HepG2 (cell line): Measurements from ENCODE around the gene TMEM44. TPM values are rescaled to one million over a fixed set of nuclear protein-coding genes. Genes with fewer than 3 reads are reported as not detected.

ENCODE experiments used
- ATAC-seq: fragments of 200-7000 bp; cut with Tn5 transposase; 3 replicates; pipeline ENCODE4 v1.9.1; 2020; ENCODE audit warnings: mild to moderate bottlenecking, moderate library complexity
- BruUV-seq: library from RNA; stranded (reverse); fragments of 400-500 nt; replicated peaks from 2 replicates; lab custom pipeline; 2021; lab: Mats Ljungman, UMichigan
- CTCF ChIA-PET: fragments of 300-600 bp; formaldehyde crosslinking; extraction: SDS; loops from one replicate; lab custom pipeline; 2021; ENCODE audit warnings: low total read pairs, inconsistent platforms, low intra/inter-chr PET ratio; lab: Yijun Ruan, JAX
- POLR2A ChIA-PET: fragments of 350-600 bp; sonication (Branson Sonifier 250); formaldehyde crosslinking; loops from one replicate; lab custom pipeline; 2020; ENCODE audit warnings: antibody characterized with exemption, inconsistent platforms; lab: Yijun Ruan, JAX
- DNase-seq: peaks from one replicate; pipeline ENCODE4 v3.0.0-alpha.2; 2015; ENCODE audit warnings: low spot score
- FAIRE-seq: peaks from 3 replicates; lab custom pipeline; 2011; peaks lifted over from hg19 to GRCh38; lab: Jason Lieb, UNC
- H2AFZ ChIP-seq: one replicate; pipeline ENCODE4 v1.6.1; 2011; ENCODE audit warnings: low read length, inconsistent platforms
- H3K27ac ChIP-seq: fragments of 300-600 bp; 3 replicates; pipeline ENCODE4 v1.8.0; 2011; ENCODE audit warnings: mixed run types, mild to moderate bottlenecking, mixed read lengths, low read length, inconsistent platforms; ENCODE audit not compliant: insufficient read depth; ENCODE audit errors: extremely low read length
- H3K27me3 ChIP-seq, 2 experiments: fragments of 200-600 bp in 1 of 2; 2 replicates in 1 of 2; 3 replicates in 1 of 2; pipeline versions ENCODE4 v1.6.0 to v1.8.0; 2011; ENCODE audit warnings: low read length in 2 of 2, mild to moderate bottlenecking in 2 of 2, moderate library complexity in 2 of 2, inconsistent platforms in 1 of 2; ENCODE audit not compliant: insufficient read depth in 2 of 2, control insufficient read depth in 1 of 2
- H3K36me3 ChIP-seq, 2 experiments: fragments of 200-600 bp in 1 of 2; replicated peaks in 1 of 2; 2 replicates in 1 of 2; 3 replicates in 1 of 2; pipeline versions ENCODE4 v1.5.1 to v1.8.0; 2011; ENCODE audit warnings: low read length in 2 of 2, inconsistent platforms in 1 of 2; ENCODE audit not compliant: insufficient read depth in 2 of 2, control insufficient read depth in 1 of 2
- H3K4me1 ChIP-seq: 2 replicates; pipeline ENCODE4 v1.5.1; 2012; ENCODE audit warnings: low read length, inconsistent platforms; ENCODE audit not compliant: insufficient read depth
- H3K4me2 ChIP-seq: 2 replicates; pipeline ENCODE4 v1.6.0; 2011; ENCODE audit warnings: low read depth, low read length, inconsistent platforms
- H3K4me3 ChIP-seq, 3 experiments: fragments of 200-600 bp in 1 of 3; sonication (generic), shearing (Covaris generic) in 1 of 3; replicated peaks in 1 of 3; 2 replicates each; pipeline ENCODE4 v1.5.1; 2011 to 2016; ENCODE audit warnings: low read length in 3 of 3, inconsistent platforms in 2 of 3, low read depth in 2 of 3, mild to moderate bottlenecking in 2 of 3, control low read depth in 1 of 3, mixed read lengths in 1 of 3; ENCODE audit not compliant: insufficient read depth in 1 of 3
- H3K79me2 ChIP-seq: one replicate; pipeline ENCODE4 v1.6.1; 2011; ENCODE audit warnings: low read length, inconsistent platforms; ENCODE audit not compliant: insufficient read depth
- H3K9ac ChIP-seq: 2 replicates; pipeline ENCODE4 v1.6.0; 2011; ENCODE audit warnings: mild to moderate bottlenecking, low read depth, low read length, inconsistent platforms; ENCODE audit not compliant: insufficient read depth
- H3K9me3 ChIP-seq: 2 replicates; pipeline ENCODE4 v1.5.1; 2012; ENCODE audit warnings: mild to moderate bottlenecking, low read length
- H4K20me1 ChIP-seq: 2 replicates; pipeline ENCODE4 v1.6.0; 2011; ENCODE audit warnings: inconsistent platforms, mild to moderate bottlenecking, low read length, moderate library complexity; ENCODE audit not compliant: insufficient read depth
- NR2F1 ChIP-seq, 2 experiments: fragments of 450-650 bp in 1 of 2; formaldehyde crosslinking in 1 of 2; IDR thresholded peaks; 2 replicates each; pipeline versions ENCODE4 v1.5.0 to v1.6.1; 2016 to 2020; ENCODE audit warnings: mild to moderate bottlenecking in 1 of 2, missing compliant biosample characterization in 1 of 2, missing genetic modification reagents in 1 of 2, moderate library complexity in 1 of 2
- RBFOX2 ChIP-seq: fragments of 200-400 bp; formaldehyde crosslinking; IDR thresholded peaks from 2 replicates; pipeline ENCODE4 v1.6.1; 2017; ENCODE audit warnings: low read depth, mild to moderate bottlenecking, low read length
- U2AF2 ChIP-seq: fragments of 200-400 bp; formaldehyde crosslinking; IDR thresholded peaks from 2 replicates; pipeline ENCODE4 v1.6.1; 2017; ENCODE audit warnings: low read depth, mild to moderate bottlenecking, low read length
- USF2 ChIP-seq, 2 experiments: sonication (generic) in 1 of 2; formaldehyde crosslinking in 1 of 2; IDR thresholded peaks; 2 replicates each; pipeline versions ENCODE4 v1.5.1 to v1.6.1; 2011 to 2020; ENCODE audit warnings: borderline replicate concordance in 1 of 2, low read depth in 1 of 2, low read length in 1 of 2, mild to moderate bottlenecking in 1 of 2, missing genetic modification reagents in 1 of 2, moderate library complexity in 1 of 2
- WIZ ChIP-seq: sonication (generic); formaldehyde crosslinking; IDR thresholded peaks from 2 replicates; pipeline ENCODE4 v1.5.1; 2020; ENCODE audit warnings: mild to moderate bottlenecking, missing genetic modification reagents
- ZBTB33 ChIP-seq: sonication (generic); formaldehyde crosslinking; IDR thresholded peaks from 2 replicates; pipeline ENCODE4 v1.4.0; 2020; ENCODE audit warnings: missing genetic modification reagents
- ZNF670 ChIP-seq: sonication (generic); formaldehyde crosslinking; IDR thresholded peaks from 2 replicates; pipeline ENCODE4 v1.8.0; 2022; ENCODE audit warnings: mild to moderate bottlenecking, missing genetic modification reagents, borderline replicate concordance
- WGBS: methylation state at CpG from one replicate; pipeline ENCODE4 v1.1.6; 2017; ENCODE audit warnings: low lambda C conversion rate; 5-methylcytosine and 5-hydroxymethylcytosine counted together
- in situ Hi-C: cut with HindIII; loops from 2 replicates; pipeline ENCODE4 v1.10.0; 2017; ENCODE audit warnings: low pct_unique_long_range_greater_than_20kb; ENCODE audit not compliant: extremely low pct_ligation_motif_present
- intact Hi-C: fragments of 100-400 bp; cut with micrococcal nuclease; formaldehyde crosslinking; loops from one replicate; pipeline ENCODE4 v1.10.0; 2022; ENCODE audit not compliant: unreplicated experiment
- polyA plus RNA-seq, 8 experiments: library from polyadenylated mRNA; depleted of rRNA in 3 of 8; stranded (reverse) in 7 of 8; unstranded in 1 of 8; fragments of >200 nt; fragmentation: Illumina TruSeq in 4 of 8; extraction: Trizol in 4 of 8; gene quantifications; 2 replicates each; pipeline versions ENCODE4 v1.2.1 to v1.2.3, GENCODE V29; 2011 to 2016; ENCODE audit warnings: low read depth in 4 of 8, missing spikeins in 1 of 8, mixed read lengths in 1 of 8; ENCODE audit not compliant: insufficient read depth in 1 of 8
- total RNA-seq, 5 experiments: library from RNA; depleted of rRNA; stranded (reverse); fragments of >200 nt; fragmentation: Illumina TruSeq; extraction: Trizol; gene quantifications; 2 replicates each; pipeline ENCODE4 v1.2.3, GENCODE V29; 2016; ENCODE audit warnings: low read depth in 1 of 5

Gene TMEM44
- total and polyA plus RNA-seq, 2 of the 13 experiments (the other 11 are each of a cell fraction or from before 2014, with no cell fraction given), result 7.3 to 13.8 TPM

DNA sequence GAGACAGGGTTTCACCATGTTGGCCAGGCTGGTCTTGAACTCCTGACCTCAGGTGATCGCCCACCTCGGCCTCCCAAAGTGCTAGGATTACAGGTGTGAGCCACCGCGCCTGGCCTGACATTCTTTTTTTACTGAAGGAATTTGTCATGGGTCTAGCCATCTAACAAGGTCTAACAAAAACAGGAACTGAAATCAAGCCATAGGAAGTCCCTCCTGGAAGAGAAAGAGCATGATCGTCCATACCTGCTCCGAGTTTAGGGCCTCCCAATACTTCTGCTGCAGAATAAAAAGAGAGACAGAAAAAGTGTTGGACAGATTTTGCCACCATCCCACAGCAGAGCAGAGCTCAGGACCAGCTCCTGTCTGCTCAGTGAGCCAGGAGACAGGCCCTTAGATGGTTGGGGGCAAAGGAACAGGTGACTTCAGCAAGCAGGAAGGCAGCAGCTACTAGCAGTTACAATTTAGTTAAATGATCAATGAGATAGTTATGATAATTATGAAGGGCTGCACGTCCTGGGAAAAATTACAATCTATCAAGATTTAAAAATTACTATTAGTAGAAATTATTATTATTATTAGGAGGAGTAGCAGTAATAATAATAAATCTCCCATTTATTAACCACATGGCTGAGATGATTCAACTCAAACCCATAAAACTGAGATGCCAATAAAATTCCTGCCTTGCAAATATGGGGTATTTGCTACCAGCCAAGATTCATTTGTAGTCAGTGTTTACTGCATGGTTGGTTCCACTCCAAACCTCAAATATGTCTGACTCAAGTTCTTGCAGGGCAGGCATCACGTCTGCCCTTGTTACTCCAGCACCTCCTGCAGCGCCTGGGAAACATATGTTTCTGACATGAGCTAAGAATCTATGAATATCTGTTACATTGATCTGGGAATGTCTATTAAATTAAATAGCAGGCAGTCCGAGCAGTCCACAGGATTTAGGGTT is 40.1 kb downstream of the TMEM44 start:
- no peak for ATAC-seq
- Histone ChIP-seq H4K20me1 (no peaks in the 10 kb centered on the region), H3K27me3 (no peaks in the 10 kb centered on the region), H3K36me3 (peaks cover 0 to 1% of the 10 kb centered on the region in 2 experiments; a peak in 1 of 5 replicates)
- no TSS peak for BruUV-seq
- intact Hi-C loops, result loop anchor here (5.0 kb wide), 1 partner anchor 261 kb away; no protein-coding TSS in a partner anchor
- TF ChIP-seq ZNF670 (CRISPR knock-in tag) (no peak), WIZ (CRISPR knock-in tag) (no peak), RBFOX2 (no peak), U2AF2 (no peak)
- TF ChIP-seq, all 625 proteins: peak for 0
- 93% methylated on average over 10 of the region's 10 CpGs for WGBS
- CTCF ChIA-PET, result no interaction called here
- in situ Hi-C loops, result no loop called here
- H3K4me2 ChIP-seq, result no peak overlapping the region
- no peaks in the 10 kb centered on the region for H3K4me1 ChIP-seq
- FAIRE-seq, result no peak
- no peaks in the 10 kb centered on the region for H3K9me3 ChIP-seq
- POLR2A ChIA-PET, result interaction anchor here (2.4 kb wide), 1 partner anchor 9 kb away, joined by 6 read pairs; no protein-coding TSS in a partner anchor
- no peak overlapping the region for H3K4me3 ChIP-seq
- H2AFZ ChIP-seq, result no peak overlapping the region
- no peaks in the 10 kb centered on the region for H3K79me2 ChIP-seq
- H3K27ac ChIP-seq, result no peak overlapping the region
- DNase-seq, result no peak
- H3K9ac ChIP-seq, result no peak overlapping the region

- intact Hi-C loops (no loop called here), in situ Hi-C loops (no loop called here)
- no peak overlapping the region for H2AFZ ChIP-seq
- peaks cover 21% of the 10 kb centered on the region for H3K4me1 ChIP-seq
- ChIA-PET CTCF (no interaction called here), POLR2A (no interaction called here)
- no peak for FAIRE-seq
- BruUV-seq, result no TSS peak
- no peak overlapping the region for H3K4me2 ChIP-seq
- peaks cover 11% of the 10 kb centered on the region for H3K79me2 ChIP-seq
- no peak overlapping the region for H3K9ac ChIP-seq
- WGBS, result 98% methylated on average over 3 of the region's 3 CpGs
- H3K9me3 ChIP-seq, result no peaks in the 10 kb centered on the region
- no peak overlapping the region for H3K4me3 ChIP-seq
- H3K27me3 ChIP-seq, result no peaks in the 10 kb centered on the region; a peak in 1 of 5 replicates
- no peak overlapping the region for H3K27ac ChIP-seq
- no peak for DNase-seq
- 0 out of 5 replicates have a peak, but pooled peaks cover 0 to 5% of the 10 kb centered on the region in 2 experiments for H3K36me3 ChIP-seq
- ATAC-seq, result no peak
- no peaks in the 10 kb centered on the region for H4K20me1 ChIP-seq
- TF ChIP-seq NR2F1 (CRISPR knock-in tag; IDR thresholded peaks at IDR 0.05) (no peak), USF2 (IDR thresholded peaks at IDR 0.05; ENCODE audit: low read depth, low read length) (no peak), USF2 (CRISPR knock-in tag; IDR thresholded peaks at IDR 0.05; ENCODE audit: borderline replicate concordance) (no peak), ZBTB33 (CRISPR knock-in tag) (no peak)
Measured at GRCh38 chr3:194588741-194589140, 44.5 kb downstream of the TMEM44 start.
